Thoracic aorta (tissue), 2 donors: Measurements from ENCODE around the gene SH3GL3. TPM values are rescaled to one million over a fixed set of nuclear protein-coding genes. Genes with fewer than 3 reads are reported as not detected.

Source experiments
- ATAC-seq: fragments of 150-250 bp; one replicate; pipeline ENCODE4 v1.8.0; 2017; ENCODE audit warnings: low read depth; ENCODE audit not compliant: insufficient number of reproducible peaks, low FRiP score
- DNase-seq: peaks from one replicate; pipeline ENCODE4 v3.0.0-alpha.2; 2020; ENCODE audit warnings: low spot score
- H3K27ac ChIP-seq, 2 donors: fragments of 200-600 bp; sonication (generic); 1 replicate in 1 of 2; 2 replicates in 1 of 2; pipeline ENCODE4 v1.5.1; 2016; ENCODE audit warnings: mild to moderate bottlenecking in 2 of 2, moderate library complexity in 2 of 2
- H3K27me3 ChIP-seq: fragments of 200-600 bp; sonication (generic); replicated peaks from 2 replicates; pipeline ENCODE4 v1.6.0; 2016; ENCODE audit warnings: mild to moderate bottlenecking; ENCODE audit not compliant: insufficient read depth
- H3K36me3 ChIP-seq: fragments of 200-600 bp; sonication (generic); one replicate; pipeline ENCODE4 v1.5.1; 2016
- H3K4me1 ChIP-seq, 2 donors: fragments of 200-600 bp; sonication (generic); 1 replicate in 1 of 2; 2 replicates in 1 of 2; pipeline versions ENCODE4 v1.5.1 to v1.6.0; 2016; ENCODE audit warnings: low read depth in 2 of 2, mild to moderate bottlenecking in 1 of 2; ENCODE audit not compliant: control insufficient read depth in 1 of 2
- H3K4me3 ChIP-seq: fragments of 200-600 bp; sonication (generic); 2 replicates; pipeline ENCODE4 v1.5.1; 2016; ENCODE audit warnings: mild to moderate bottlenecking
- H3K9me3 ChIP-seq: fragments of 200-600 bp; sonication (generic); 2 replicates; pipeline ENCODE4 v1.5.1; 2016
- CTCF ChIP-seq: fragments of 200-600 bp; sonication (generic); IDR thresholded peaks from one replicate; pipeline ENCODE4 v1.5.1; 2019; ENCODE audit warnings: antibody characterized with exemption
- total RNA-seq, 2 donors: library from RNA; depleted of rRNA; stranded (reverse); fragments of >200 nt; gene quantifications; one replicate each; pipeline versions ENCODE4 v1.1.0 to v1.2.3, GENCODE V29; 2016

SH3GL3 gene
- total RNA-seq, 2 donors from 2014 or later: 4.9 TPM; not detected in 1

GRCh38 chr15:83565138-83565537, 118.0 kb downstream of the SH3GL3 start:
- no peak for ATAC-seq
- TF ChIP-seq CTCF: no peak

GRCh38 chr15:83565553-83566159, 118.5 kb downstream of the SH3GL3 start:
- DNase-seq (no peak), ATAC-seq (no peak)
- no peaks in the 10 kb centered on the region for H3K9me3 ChIP-seq
- no peaks in the 10 kb centered on the region for H3K4me1 ChIP-seq
- no peak overlapping the region for H3K4me3 ChIP-seq
- no peaks in the 10 kb centered on the region for H3K27me3 ChIP-seq
- H3K27ac ChIP-seq: no peak overlapping the region
- no peaks in the 10 kb centered on the region for H3K36me3 ChIP-seq
- TF ChIP-seq CTCF: peak; percentile 56

More at GRCh38 chr15:83565138-83565537, 118.0 kb downstream of the SH3GL3 start:
- DNase-seq: no peak
- Histone ChIP-seq H3K27me3 (no peaks in the 10 kb centered on the region), H3K27ac (no peak overlapping the region), H3K9me3 (no peaks in the 10 kb centered on the region), H3K4me3 (no peak overlapping the region), H3K4me1 (no peaks in the 10 kb centered on the region), H3K36me3 (no peaks in the 10 kb centered on the region)

GRCh38 chr15:83567318-83567717, 120.2 kb downstream of the SH3GL3 start:
- Histone ChIP-seq H3K27me3 (no peaks in the 10 kb centered on the region), H3K27ac (no peak overlapping the region), H3K9me3 (no peaks in the 10 kb centered on the region), H3K4me1 (no peaks in the 10 kb centered on the region), H3K4me3 (no peak overlapping the region), H3K36me3 (no peaks in the 10 kb centered on the region)
- no peak for TF ChIP-seq CTCF
- no peak for ATAC-seq
- no peak for DNase-seq

GRCh38 chr15:83569341-83569740, 122.2 kb downstream of the SH3GL3 start:
- ATAC-seq: no peak
- DNase-seq: no peak
- Histone ChIP-seq H3K4me3 (no peak overlapping the region), H3K27me3 (no peaks in the 10 kb centered on the region), H3K27ac (no peak overlapping the region), H3K36me3 (no peaks in the 10 kb centered on the region), H3K9me3 (no peaks in the 10 kb centered on the region), H3K4me1 (no peaks in the 10 kb centered on the region)
- TF ChIP-seq CTCF: no peak

GRCh38 chr15:83570756-83571155, 123.6 kb downstream of the SH3GL3 start:
- no peaks in the 10 kb centered on the region for H3K9me3 ChIP-seq
- ATAC-seq (no peak), DNase-seq (no peak)
- no peaks in the 10 kb centered on the region for H3K36me3 ChIP-seq
- H3K27ac ChIP-seq: no peak overlapping the region
- H3K27me3 ChIP-seq: no peaks in the 10 kb centered on the region
- no peak overlapping the region for H3K4me3 ChIP-seq
- TF ChIP-seq CTCF: no peak
- no peaks in the 10 kb centered on the region for H3K4me1 ChIP-seq
